HCT116 (cell line): Measurements from ENCODE around the gene MYL12B. TPM values are rescaled to one million over a fixed set of nuclear protein-coding genes. Genes with fewer than 3 reads are reported as not detected.

Source experiments
- ATAC-seq: fragments of 200-7000 bp; cut with Tn5 transposase; 2 replicates; pipeline ENCODE4 v1.9.1; 2020; ENCODE audit warnings: mild to moderate bottlenecking, moderate library complexity
- BruUV-seq: library from RNA; stranded (reverse); fragments of 400-500 nt; replicated peaks from 2 replicates; lab custom pipeline; 2021; lab: Mats Ljungman, UMichigan
- CTCF ChIA-PET: fragments of 300-600 bp; sonication (Branson Sonifier 250); formaldehyde crosslinking; loops from one replicate; lab custom pipeline; 2021; ENCODE audit warnings: antibody characterized with exemption; lab: Charles Lee
- POLR2A ChIA-PET: fragments of 300-600, 350-600 bp; sonication (Branson Sonifier 250); formaldehyde crosslinking; loops from one replicate; lab custom pipeline; 2021; ENCODE audit warnings: antibody characterized with exemption; lab: Charles Lee
- RAD21 ChIA-PET, 2 experiments: fragments of 300-600 bp; sonication (Branson Sonifier 250); formaldehyde crosslinking; loops; one replicate each; lab custom pipeline; 2023; ENCODE audit warnings: low total read pairs in 2 of 2; ENCODE audit not compliant: uncharacterized antibody in 2 of 2, unreplicated experiment in 2 of 2, low non-redundant PET in 1 of 2; lab: Charles Lee
- DNase-seq: peaks from one replicate; pipeline ENCODE4 v3.0.0-alpha.2; 2010; ENCODE audit warnings: low read depth, low spot score
- H2AFZ ChIP-seq: fragments of 200-600 bp; shearing (Covaris generic), sonication (generic); 2 replicates; pipeline ENCODE4 v1.6.1; 2017; ENCODE audit warnings: low read depth, mixed run types, mixed read lengths, antibody characterized with exemption, low read length; ENCODE audit not compliant: poor library complexity, severe bottlenecking
- H3K27ac ChIP-seq: 2 replicates; pipeline ENCODE4 v1.5.1; 2012; ENCODE audit warnings: low read depth, low read length
- H3K27me3 ChIP-seq: fragments of 200-600 bp; sonication (generic); 2 replicates; pipeline ENCODE4 v1.6.1; 2016; ENCODE audit warnings: mixed run types, low read length, mixed read lengths; ENCODE audit not compliant: insufficient read depth
- H3K36me3 ChIP-seq, 2 experiments: fragments of 200-500 bp in 1 of 2; fragments of 200-600 bp in 1 of 2; sonication (Bioruptor generic) in 1 of 2; sonication (generic) in 1 of 2; 2 replicates each; pipeline versions ENCODE4 v1.5.1 to v1.6.1; 2014 to 2016; ENCODE audit warnings: low read length in 2 of 2, inconsistent platforms in 1 of 2, mixed read lengths in 1 of 2, mixed run types in 1 of 2; ENCODE audit not compliant: insufficient read depth in 2 of 2, control insufficient read depth in 1 of 2
- H3K4me1 ChIP-seq, 2 experiments: fragments of 200-600 bp in 1 of 2; sonication (generic) in 1 of 2; 2 replicates each; pipeline versions ENCODE4 v1.5.1 to v1.6.1; 2012 to 2017; ENCODE audit warnings: low read length in 2 of 2, inconsistent platforms in 1 of 2, mild to moderate bottlenecking in 1 of 2, mixed read lengths in 1 of 2, mixed run types in 1 of 2, moderate library complexity in 1 of 2; ENCODE audit not compliant: insufficient read depth in 2 of 2, control insufficient read depth in 1 of 2
- H3K4me2 ChIP-seq: fragments of 200-600 bp; sonication (generic); 2 replicates; pipeline ENCODE4 v1.6.1; 2017; ENCODE audit warnings: mixed run types, low read length, mixed read lengths
- H3K4me3 ChIP-seq, 2 experiments: fragments of 200-600 bp in 1 of 2; sonication (generic) in 1 of 2; replicated peaks in 1 of 2; 2 replicates each; pipeline ENCODE4 v1.5.1; 2011 to 2016; ENCODE audit warnings: low read length in 2 of 2, control low read depth in 1 of 2, low read depth in 1 of 2, mild to moderate bottlenecking in 1 of 2, mixed read lengths in 1 of 2, mixed run types in 1 of 2
- H3K79me2 ChIP-seq: fragments of 200-600 bp; sonication (generic); 2 replicates; pipeline ENCODE4 v1.6.1; 2017; ENCODE audit warnings: mild to moderate bottlenecking, mixed run types, low read length, moderate library complexity, mixed read lengths; ENCODE audit not compliant: insufficient read depth
- H3K9ac ChIP-seq: fragments of 200-600 bp; sonication (generic); 2 replicates; pipeline ENCODE4 v1.6.1; 2016; ENCODE audit warnings: low read length, mixed read lengths
- H3K9me2 ChIP-seq: fragments of 200-600 bp; sonication (generic), shearing (Covaris generic); 2 replicates; pipeline ENCODE4 v1.6.1; 2017; ENCODE audit warnings: mixed run types, mild to moderate bottlenecking, moderate library complexity; ENCODE audit not compliant: insufficient read depth
- H3K9me3 ChIP-seq, 2 experiments: fragments of 200-500 bp in 1 of 2; fragments of 200-600 bp in 1 of 2; sonication (Bioruptor generic) in 1 of 2; sonication (generic) in 1 of 2; 2 replicates each; pipeline ENCODE4 v1.6.1; 2014 to 2017; ENCODE audit warnings: low read length in 2 of 2, mixed read lengths in 2 of 2, inconsistent platforms in 1 of 2, low read depth in 1 of 2, mild to moderate bottlenecking in 1 of 2, mixed run types in 1 of 2, moderate library complexity in 1 of 2; ENCODE audit not compliant: control insufficient read depth in 1 of 2, insufficient read depth in 1 of 2
- H4K20me1 ChIP-seq: fragments of 200-600 bp; sonication (generic), shearing (Covaris generic); 2 replicates; pipeline ENCODE4 v1.6.1; 2017; ENCODE audit warnings: mixed run types, mild to moderate bottlenecking, moderate library complexity; ENCODE audit not compliant: insufficient read depth
- CEBPB ChIP-seq: IDR thresholded peaks from 2 replicates; pipeline ENCODE4 v1.6.1; 2012; ENCODE audit warnings: low read depth
- EGR1 ChIP-seq: IDR thresholded peaks from 2 replicates; pipeline ENCODE4 v1.6.1; 2012; ENCODE audit warnings: low read depth
- EZH2 ChIP-seq: fragments of 200-600 bp; sonication (generic); IDR thresholded peaks from 2 replicates; pipeline ENCODE4 v1.6.1; 2017; ENCODE audit warnings: antibody characterized with exemption, mixed run types
- EZH2phosphoT487 ChIP-seq: fragments of 200-600 bp; IDR thresholded peaks from 2 replicates; pipeline ENCODE4 v1.6.1; 2018; ENCODE audit warnings: antibody characterized with exemption, borderline replicate concordance
- JUND ChIP-seq: IDR thresholded peaks from 2 replicates; pipeline ENCODE4 v1.6.1; 2012
- POLR2A ChIP-seq: IDR thresholded peaks from 2 replicates; pipeline ENCODE4 v1.7.0; 2011; ENCODE audit warnings: borderline replicate concordance; ENCODE audit not compliant: insufficient read depth, insufficient read length; ENCODE audit errors: extremely low read depth
- SIN3A ChIP-seq: IDR thresholded peaks from 2 replicates; pipeline ENCODE4 v1.6.1; 2012; ENCODE audit warnings: low read depth
- SP1 ChIP-seq: IDR thresholded peaks from 2 replicates; pipeline ENCODE4 v1.6.1; 2012; ENCODE audit warnings: low read depth
- YY1 ChIP-seq: IDR thresholded peaks from 2 replicates; pipeline ENCODE4 v1.6.1; 2011; ENCODE audit warnings: low read length, low read depth, moderate library complexity, mild to moderate bottlenecking; ENCODE audit not compliant: insufficient replicate concordance; ENCODE audit errors: extremely low read depth
- ZBTB33 ChIP-seq: IDR thresholded peaks from 2 replicates; pipeline ENCODE4 v1.6.1; 2011; ENCODE audit warnings: mild to moderate bottlenecking, low read length, moderate library complexity; ENCODE audit not compliant: insufficient replicate concordance; ENCODE audit errors: extremely low read depth
- ZNF274 ChIP-seq: fragments of 200-500 bp; sonication (Bioruptor generic); IDR thresholded peaks from 2 replicates; pipeline ENCODE4 v1.6.1; 2014; ENCODE audit warnings: mild to moderate bottlenecking, low read depth, low read length, inconsistent platforms
- intact Hi-C: fragments of 100-400 bp; cut with micrococcal nuclease; formaldehyde crosslinking; loops from 2 replicates; pipeline ENCODE4 v1.10.0; 2022
- total RNA-seq: library from RNA; stranded (reverse); gene quantifications from one replicate; pipeline ENCODE4 v1.2.1, GENCODE V29; 2021; ENCODE audit not compliant: unreplicated experiment

MYL12B gene
- total RNA-seq, 1 experiment from 2014 or later = 403 TPM

GRCh38 chr18:3294435-3295080 lies 32.6 kb downstream of the MYL12B start:
- no peak overlapping the region for H3K9ac ChIP-seq
- intact Hi-C loops = loop anchor here (5.0 kb wide), 3 partner anchors 153 to 373 kb away; no protein-coding TSS in a partner anchor
- H3K36me3 ChIP-seq = peaks cover 0 to 9% of the 10 kb centered on the region in 2 experiments; a peak in 1 of 4 replicates
- H3K27me3 ChIP-seq = no peaks in the 10 kb centered on the region
- H3K4me3 ChIP-seq = no peak overlapping the region
- ATAC-seq (no peak), DNase-seq (no peak)
- H2AFZ ChIP-seq = no peak overlapping the region
- H4K20me1 ChIP-seq = no peaks in the 10 kb centered on the region
- POLR2A ChIA-PET = no interaction called here
- TF ChIP-seq EZH2phosphoT487 (no peak), SIN3A (no peak), ZNF274 (no peak), EZH2 (no peak), POLR2A (no peak), SP1 (no peak), EGR1 (no peak), CEBPB (no peak), ZBTB33 (no peak), JUND (no peak), YY1 (no peak)
- H3K9me2 ChIP-seq = no peaks in the 10 kb centered on the region
- RAD21 ChIA-PET = no interaction called here
- peaks cover 8% of the 10 kb centered on the region; the same call in 1 of the 2 replicates for H3K79me2 ChIP-seq
- peaks cover 11 to 16% of the 10 kb centered on the region in 2 experiments; a peak in 2 of 4 replicates for H3K9me3 ChIP-seq
- CTCF ChIA-PET = interaction anchor here (1.1 kb wide), 1 partner anchor 372 kb away, joined by 3 read pairs; no protein-coding TSS in a partner anchor
- no peak overlapping the region for H3K4me2 ChIP-seq
- peaks cover 0 to 21% of the 10 kb centered on the region in 2 experiments; a peak in 2 of 4 replicates for H3K4me1 ChIP-seq
- H3K27ac ChIP-seq = no peak overlapping the region
- no TSS peak for BruUV-seq
